T-helper 17 cell (primary cell): ENCODE results near the gene GLIS1. TPM values are rescaled to one million over a fixed set of nuclear protein-coding genes. Genes with fewer than 3 reads are reported as not detected.

ENCODE experiments used
- ATAC-seq: fragments of 150-1000 bp; cut with Tn5 transposase; 2 replicates; pipeline ENCODE4 v1.10.0; 2021; ENCODE audit warnings: mild to moderate bottlenecking, moderate library complexity
- DNase-seq, 3 donors: peaks; one replicate each; pipeline versions ENCODE4 v3.0.0 to v3.0.0-alpha.2; 2020 to 2021
- H3K9me3 ChIP-seq: one replicate; pipeline ENCODE4 v1.7.0; 2013; ENCODE audit warnings: low read length, mild to moderate bottlenecking; ENCODE audit not compliant: control insufficient read depth, poor library complexity, severe bottlenecking
- H3K27ac Mint-ChIP-seq: one replicate; pipeline ENCODE4 v1.8.0; 2022; ENCODE audit warnings: mild to moderate bottlenecking, moderate library complexity, mixed read lengths
- H3K27me3 Mint-ChIP-seq: one replicate; pipeline ENCODE4 v1.8.0; 2022; ENCODE audit warnings: mixed read lengths
- H3K36me3 Mint-ChIP-seq: one replicate; pipeline ENCODE4 v1.8.0; 2022; ENCODE audit warnings: low read depth, mixed read lengths
- H3K4me1 Mint-ChIP-seq: one replicate; pipeline ENCODE4 v1.8.0; 2022; ENCODE audit warnings: mild to moderate bottlenecking, mixed read lengths
- H3K4me3 Mint-ChIP-seq: one replicate; pipeline ENCODE4 v1.8.0; 2022; ENCODE audit warnings: mild to moderate bottlenecking, moderate library complexity, mixed read lengths
- total RNA-seq, 4 donors: library from RNA in 2 of 4; stranded (reverse) in 2 of 4; gene quantifications; one replicate each; pipeline ENCODE4 v1.2.3 and lab custom pipeline; 2022 to 2026

Gene GLIS1
- total RNA-seq, 2 donors from 2014 or later: not detected

DNA sequence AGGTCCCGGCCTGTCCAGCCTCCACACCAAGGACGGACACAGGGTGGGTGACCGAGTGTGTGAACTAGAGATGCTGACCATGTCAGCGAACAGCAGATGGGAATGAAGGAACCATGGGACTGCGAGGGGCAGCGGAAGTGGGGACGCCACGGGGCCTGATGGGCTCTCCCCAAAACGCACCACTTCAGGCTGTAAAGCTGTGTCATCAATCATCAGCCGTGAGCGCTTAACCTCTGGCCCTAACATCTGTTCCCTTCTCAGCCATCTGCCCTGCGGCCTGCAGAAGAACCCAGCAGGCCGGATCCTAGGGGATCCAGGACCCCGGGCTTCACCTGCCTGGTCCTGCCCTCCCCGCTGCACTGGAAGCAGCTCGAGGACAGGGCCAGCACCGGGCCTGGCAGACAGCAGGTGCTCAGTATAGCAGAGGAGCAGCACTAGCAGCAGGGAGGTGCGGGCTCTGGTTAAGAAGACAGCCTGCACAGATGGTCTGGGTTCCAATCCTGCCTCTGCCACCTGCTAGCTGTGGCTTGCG, 221.1 kb downstream of the GLIS1 start:
- Mint-ChIP-seq H3K27me3 (peaks cover 27% of the 10 kb centered on the region), H3K4me1 (no peaks in the 10 kb centered on the region)
- H3K9me3 ChIP-seq: no peaks in the 10 kb centered on the region

DNA sequence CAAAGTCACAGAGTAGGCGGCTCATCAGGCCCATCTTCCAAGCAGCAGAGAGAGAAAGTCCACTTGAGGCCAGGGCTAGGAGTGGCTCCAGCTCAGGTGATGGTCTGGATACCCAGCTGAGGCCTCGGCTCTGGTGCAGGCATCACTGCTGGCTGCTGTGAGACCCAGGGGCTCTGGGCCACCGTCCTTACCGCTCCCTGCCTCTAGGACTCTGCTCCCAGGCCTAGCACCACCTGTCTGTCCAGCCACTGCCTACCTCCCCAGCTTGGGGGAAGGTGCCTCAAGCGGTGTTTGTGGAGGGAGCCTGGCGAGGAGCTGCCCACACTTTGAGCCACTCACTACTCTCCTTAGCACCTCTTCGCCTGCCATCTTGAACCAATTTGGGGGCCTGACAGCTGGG, 221.9 kb downstream of the GLIS1 start:
- Mint-ChIP-seq H3K27me3 (peaks cover 27% of the 10 kb centered on the region), H3K36me3 (no peaks in the 10 kb centered on the region), H3K4me3 (no peak overlapping the region), H3K4me1 (no peaks in the 10 kb centered on the region), H3K27ac (no peak overlapping the region)
- ATAC-seq: no peak
- DNase-seq: no peak
- no peaks in the 10 kb centered on the region for H3K9me3 ChIP-seq

More for the DNA sequence above, 221.1 kb downstream of the GLIS1 start:
- Mint-ChIP-seq H3K27ac (no peak overlapping the region), H3K4me3 (no peak overlapping the region), H3K36me3 (no peaks in the 10 kb centered on the region)
- ATAC-seq (no peak), DNase-seq (no peak)

DNA sequence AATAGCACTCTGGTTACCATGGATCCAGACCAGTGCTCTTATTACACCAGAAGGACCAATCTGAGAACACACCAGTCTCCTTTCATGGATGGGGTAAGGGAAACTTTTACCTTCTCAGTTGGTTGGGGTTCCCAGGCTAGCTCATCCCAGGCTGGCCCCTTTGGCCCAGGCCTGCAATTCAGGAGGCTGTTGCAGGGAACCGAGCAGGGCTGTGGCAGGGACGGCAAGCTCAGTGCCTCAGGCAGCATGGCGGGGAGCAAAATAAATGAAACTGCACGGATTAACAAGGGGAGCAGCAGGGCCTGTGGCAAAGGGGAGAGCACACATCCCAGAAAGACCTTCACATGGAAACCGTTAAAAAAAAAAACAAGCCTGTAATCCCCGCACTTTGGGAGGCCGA, 222.8 kb downstream of the GLIS1 start:
- DNase-seq (no peak), ATAC-seq (no peak)
- no peaks in the 10 kb centered on the region for H3K36me3 Mint-ChIP-seq

DNA sequence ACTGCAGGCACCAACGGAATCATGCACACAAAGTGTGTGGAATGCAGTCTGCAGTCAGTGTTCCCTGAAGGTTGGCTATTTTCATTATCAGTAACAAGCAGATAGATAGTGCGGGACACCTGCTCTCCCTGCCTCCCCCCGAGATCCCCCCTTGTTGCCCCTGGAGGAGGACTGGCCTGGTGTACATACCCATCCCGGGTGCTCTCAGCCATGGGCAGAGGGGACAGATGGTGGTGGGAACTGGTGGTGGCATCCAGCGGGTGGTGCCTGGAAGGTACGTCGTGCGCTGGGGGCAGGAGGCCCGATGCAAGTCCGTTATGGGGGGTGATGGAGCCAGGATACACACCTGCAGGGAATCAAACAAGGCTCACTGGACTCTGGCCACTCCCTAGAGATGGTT, 224.5 kb downstream of the GLIS1 start:
- no peak for ATAC-seq
- Mint-ChIP-seq H3K4me1 (no peaks in the 10 kb centered on the region), H3K27ac (no peak overlapping the region), H3K4me3 (no peak overlapping the region), H3K36me3 (no peaks in the 10 kb centered on the region), H3K27me3 (peaks cover 15% of the 10 kb centered on the region)
- H3K9me3 ChIP-seq: no peaks in the 10 kb centered on the region
- DNase-seq: no peak

More for the DNA sequence above, 222.8 kb downstream of the GLIS1 start:
- H3K9me3 ChIP-seq: no peaks in the 10 kb centered on the region
- Mint-ChIP-seq H3K4me1 (no peaks in the 10 kb centered on the region), H3K4me3 (no peak overlapping the region), H3K27ac (no peak overlapping the region), H3K27me3 (peaks cover 19% of the 10 kb centered on the region)

DNA sequence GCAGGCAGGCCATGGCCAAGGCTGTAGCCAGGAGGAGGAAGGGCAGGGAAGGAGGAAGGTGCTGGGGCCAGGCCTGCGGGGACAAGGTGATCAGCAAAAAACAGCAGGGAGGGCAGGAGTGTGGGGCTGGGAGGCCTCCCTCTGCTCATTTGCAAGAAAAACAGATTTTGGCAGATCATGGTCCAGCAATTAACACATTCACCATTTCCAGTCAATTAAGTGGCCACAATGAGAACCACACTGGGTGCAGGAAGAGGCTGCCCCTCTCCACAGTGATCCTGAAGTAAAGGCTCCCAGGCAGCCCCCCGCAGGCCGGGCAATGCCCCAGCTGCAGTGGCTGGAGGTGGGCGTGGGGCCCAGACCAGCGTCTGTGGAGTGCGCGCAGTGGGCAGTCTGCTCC, 225.1 kb downstream of the GLIS1 start:
- Mint-ChIP-seq H3K36me3 (no peaks in the 10 kb centered on the region), H3K27me3 (peaks cover 15% of the 10 kb centered on the region), H3K4me1 (no peaks in the 10 kb centered on the region), H3K4me3 (no peak overlapping the region), H3K27ac (no peak overlapping the region)
- DNase-seq: no peak
- ATAC-seq: no peak
- H3K9me3 ChIP-seq: no peaks in the 10 kb centered on the region

DNA sequence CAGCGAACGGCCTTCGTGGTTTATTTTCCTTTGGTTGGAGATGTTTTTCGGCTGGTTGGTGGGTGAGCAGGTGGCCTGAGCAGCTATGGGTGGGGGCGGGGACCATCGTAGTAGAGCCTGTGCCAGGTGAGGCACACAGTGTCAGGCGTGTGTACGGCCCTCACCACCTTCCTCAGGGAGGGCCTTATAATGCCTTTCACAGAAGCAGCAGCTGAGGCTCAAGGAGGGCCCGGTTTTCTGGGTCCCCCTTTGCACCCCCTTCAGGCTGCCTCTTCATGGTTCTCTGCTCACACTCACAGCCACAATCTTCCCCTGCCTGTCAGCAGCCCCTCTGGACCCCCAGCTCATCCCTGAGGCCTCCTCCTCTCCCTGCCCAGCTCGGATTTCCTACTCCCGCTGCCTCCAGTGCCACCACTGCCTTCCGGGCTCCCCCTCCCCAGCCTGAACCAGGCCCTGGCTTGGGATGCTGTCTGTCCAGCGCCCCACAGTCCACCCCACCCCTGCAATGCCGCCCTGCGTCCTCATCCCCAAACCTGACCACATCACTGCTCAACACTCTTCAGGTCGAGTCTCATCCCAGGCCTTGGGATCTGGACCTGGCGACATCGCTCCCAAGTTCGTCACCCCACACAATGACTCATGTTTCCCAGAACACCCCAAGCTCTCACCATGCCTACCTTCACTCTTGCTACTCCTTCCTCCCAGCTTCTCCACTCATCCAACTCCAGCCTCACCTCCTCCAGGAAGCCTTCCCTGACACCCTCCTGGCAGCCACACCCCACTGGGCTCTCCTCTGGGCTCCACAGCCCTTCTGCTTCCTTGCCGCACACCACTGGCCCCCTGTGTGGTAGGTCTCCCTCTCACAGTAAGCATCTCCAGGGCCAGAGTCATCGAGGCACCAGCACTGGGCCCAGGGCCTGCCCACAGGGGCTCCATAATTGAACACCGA, 225.9 kb downstream of the GLIS1 start:
- no peaks in the 10 kb centered on the region for H3K36me3 Mint-ChIP-seq
- H3K27me3 Mint-ChIP-seq: peaks cover 15% of the 10 kb centered on the region
- H3K27ac Mint-ChIP-seq: no peak overlapping the region
- H3K9me3 ChIP-seq: no peaks in the 10 kb centered on the region
- no peak for DNase-seq
- H3K4me3 Mint-ChIP-seq: no peak overlapping the region
- H3K4me1 Mint-ChIP-seq: no peaks in the 10 kb centered on the region
- no peak for ATAC-seq

DNA sequence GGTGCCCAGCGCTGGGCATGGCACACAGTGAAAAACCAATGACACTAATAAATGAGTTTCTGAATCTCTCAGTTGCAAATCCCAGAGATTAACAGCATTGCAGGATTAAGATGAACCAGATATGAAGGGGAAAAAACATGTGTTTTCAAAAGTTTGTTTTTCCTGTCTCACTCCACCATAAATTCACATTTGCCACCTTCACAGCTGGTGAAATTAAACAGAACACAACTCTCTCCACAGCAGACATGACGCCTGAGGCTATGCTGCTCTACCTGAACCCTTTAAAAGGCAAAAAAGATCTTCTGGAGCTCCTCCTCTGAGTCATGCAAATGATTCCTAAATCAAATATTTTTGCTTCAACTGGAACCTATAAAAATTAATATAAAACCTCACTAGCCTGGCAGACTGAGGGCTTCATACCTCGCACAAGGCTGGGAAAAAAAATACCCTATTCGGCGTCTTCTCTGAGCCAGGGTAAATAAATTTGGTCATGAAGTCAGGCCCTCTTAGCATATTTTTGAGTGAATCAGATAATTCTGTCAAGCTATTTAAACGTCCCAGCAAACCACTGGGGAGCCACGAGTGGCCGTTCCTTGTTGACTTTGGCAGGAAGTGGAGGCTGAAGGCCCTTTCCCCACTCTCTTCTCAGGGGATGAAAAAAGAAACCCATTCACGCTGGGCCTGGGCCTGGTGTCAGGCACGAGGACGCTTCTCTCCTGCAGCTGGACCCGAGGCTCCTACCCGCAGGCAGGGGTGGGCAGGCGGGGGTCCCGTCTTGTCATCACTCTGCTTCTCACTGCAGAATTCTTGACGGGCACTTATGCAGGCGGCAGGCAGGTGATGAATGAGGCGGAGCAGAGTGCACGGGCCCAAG, 226.8 kb downstream of the GLIS1 start:
- H3K4me1 Mint-ChIP-seq: no peaks in the 10 kb centered on the region

DNA sequence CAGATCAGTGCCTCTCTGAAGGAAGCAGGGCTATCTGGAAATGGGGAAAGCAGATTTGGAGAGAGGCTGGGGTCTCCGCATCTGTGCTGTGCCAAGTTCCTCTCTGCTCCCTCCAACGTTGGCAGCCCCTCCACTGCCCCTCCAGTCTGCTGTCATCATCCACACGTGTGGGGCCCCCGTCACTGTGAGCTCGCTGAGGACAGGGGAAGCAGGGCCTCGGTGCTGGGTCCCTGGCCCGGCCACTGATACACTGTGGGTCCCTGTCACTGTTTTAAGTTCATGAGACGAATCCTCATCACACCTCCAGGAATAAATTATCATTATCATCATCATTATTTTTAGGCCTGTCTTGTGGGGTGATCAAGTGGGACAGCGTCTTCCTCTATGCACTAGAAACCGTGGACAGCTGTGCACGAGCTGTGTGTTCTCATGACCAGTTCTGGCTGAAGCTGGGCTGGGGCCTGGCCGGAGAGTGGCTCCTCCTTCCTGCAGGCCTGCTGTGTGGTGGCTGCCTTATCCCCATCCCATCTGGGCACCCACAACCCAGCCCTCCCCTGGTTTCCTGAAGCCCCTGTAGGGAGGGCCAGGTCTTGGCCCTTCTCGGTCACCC, 227.5 kb downstream of the GLIS1 start:
- H3K4me3 Mint-ChIP-seq: no peak overlapping the region
- no peaks in the 10 kb centered on the region for H3K36me3 Mint-ChIP-seq
- no peak overlapping the region for H3K27ac Mint-ChIP-seq
- DNase-seq (no peak), ATAC-seq (no peak)
- H3K4me1 Mint-ChIP-seq: no peaks in the 10 kb centered on the region
- H3K27me3 Mint-ChIP-seq: peaks cover 15% of the 10 kb centered on the region
- no peaks in the 10 kb centered on the region for H3K9me3 ChIP-seq

More for the DNA sequence above, 226.8 kb downstream of the GLIS1 start:
- no peaks in the 10 kb centered on the region for H3K9me3 ChIP-seq
- H3K36me3 Mint-ChIP-seq: no peaks in the 10 kb centered on the region
- no peak for ATAC-seq
- H3K27ac Mint-ChIP-seq: no peak overlapping the region
- no peak overlapping the region for H3K4me3 Mint-ChIP-seq
- peaks cover 15% of the 10 kb centered on the region for H3K27me3 Mint-ChIP-seq
- no peak for DNase-seq

DNA sequence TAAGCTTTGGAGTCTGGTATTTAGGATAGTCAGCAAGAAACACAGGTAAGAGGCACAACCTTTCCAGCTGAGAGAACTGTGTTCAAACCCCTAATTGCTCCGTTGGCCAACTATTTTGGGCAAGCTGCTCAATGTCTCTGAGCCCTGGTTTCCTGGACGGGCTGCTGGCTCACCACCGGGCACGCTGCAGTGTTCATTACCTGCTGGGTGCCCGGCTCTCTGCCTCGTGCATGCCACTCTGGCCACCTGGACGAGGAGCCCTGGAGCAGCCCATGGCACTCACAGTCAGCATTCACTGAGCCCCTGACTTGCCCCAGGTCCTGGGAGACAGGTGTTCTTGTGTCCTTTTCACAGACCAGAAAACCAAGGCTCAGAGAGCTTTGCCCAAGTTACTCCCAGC, 228.7 kb downstream of the GLIS1 start:
- no peaks in the 10 kb centered on the region for H3K36me3 Mint-ChIP-seq
- H3K27ac Mint-ChIP-seq: no peak overlapping the region
- no peaks in the 10 kb centered on the region for H3K9me3 ChIP-seq
- ATAC-seq (no peak), DNase-seq (no peak)
- H3K27me3 Mint-ChIP-seq: peaks cover 15% of the 10 kb centered on the region
- no peaks in the 10 kb centered on the region for H3K4me1 Mint-ChIP-seq
- no peak overlapping the region for H3K4me3 Mint-ChIP-seq

DNA sequence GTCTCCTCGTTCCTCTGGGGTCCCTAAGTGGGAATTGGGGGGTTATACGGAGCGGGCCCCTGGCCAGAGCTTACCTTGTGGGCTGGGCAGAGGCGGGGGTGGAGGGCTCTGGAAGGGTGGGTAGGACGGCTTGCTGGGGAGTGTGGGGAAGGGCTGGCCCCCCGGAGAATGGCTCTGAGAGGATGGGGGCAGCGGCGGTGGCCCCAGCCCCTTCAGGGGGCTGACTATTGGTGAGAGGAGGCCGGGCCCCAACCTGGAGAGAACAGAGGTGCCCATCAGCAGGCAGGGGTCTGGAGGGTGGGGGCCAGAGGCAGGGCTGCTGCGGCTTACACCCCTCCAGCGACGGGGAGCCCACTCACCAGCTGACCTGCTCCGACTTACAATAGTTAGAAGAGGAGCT, 229.2 kb downstream of the GLIS1 start:
- no peak for ATAC-seq
- no peaks in the 10 kb centered on the region for H3K36me3 Mint-ChIP-seq
- H3K9me3 ChIP-seq: no peaks in the 10 kb centered on the region
- peaks cover 13% of the 10 kb centered on the region for H3K27me3 Mint-ChIP-seq
- DNase-seq: no peak
- H3K4me3 Mint-ChIP-seq: no peak overlapping the region
- no peak overlapping the region for H3K27ac Mint-ChIP-seq
- H3K4me1 Mint-ChIP-seq: no peaks in the 10 kb centered on the region

DNA sequence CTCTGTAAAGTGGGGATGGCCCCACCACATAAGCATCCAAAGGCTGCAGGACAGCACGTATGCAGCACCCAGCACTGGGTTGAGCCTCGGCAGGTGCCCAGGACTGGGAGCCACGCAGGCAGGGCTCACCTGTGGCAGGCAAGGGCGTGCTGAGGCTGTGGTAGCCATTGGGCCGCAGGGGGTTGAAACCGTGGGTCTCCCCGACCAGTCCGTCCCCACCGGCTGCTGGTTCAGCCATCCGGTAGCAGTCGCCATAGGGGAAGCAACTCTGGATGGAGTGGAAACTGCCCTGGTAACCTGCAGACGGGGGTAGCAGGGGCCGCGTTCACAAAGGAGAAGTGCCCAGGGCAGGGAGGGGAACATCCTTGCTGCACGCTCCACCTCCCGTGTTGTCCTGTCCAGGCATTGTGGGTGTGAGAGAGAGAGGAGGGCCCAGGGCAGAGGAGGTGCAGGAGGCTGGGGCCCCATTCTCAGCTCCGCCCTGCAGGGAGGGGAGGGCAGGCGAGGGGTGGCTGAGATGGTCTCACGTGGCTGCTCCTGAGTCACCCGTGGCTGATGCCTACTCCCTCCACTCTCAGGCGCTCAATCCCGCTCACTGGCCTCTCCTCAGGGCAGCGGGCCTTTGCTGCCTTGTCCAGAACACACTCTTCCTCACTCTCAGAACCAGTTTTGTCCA, 229.8 kb downstream of the GLIS1 start:
- Mint-ChIP-seq H3K36me3 (no peaks in the 10 kb centered on the region), H3K27ac (no peak overlapping the region), H3K4me1 (no peaks in the 10 kb centered on the region), H3K27me3 (peaks cover 6% of the 10 kb centered on the region), H3K4me3 (no peak overlapping the region)
- DNase-seq (no peak), ATAC-seq (no peak)
- H3K9me3 ChIP-seq: no peaks in the 10 kb centered on the region

DNA sequence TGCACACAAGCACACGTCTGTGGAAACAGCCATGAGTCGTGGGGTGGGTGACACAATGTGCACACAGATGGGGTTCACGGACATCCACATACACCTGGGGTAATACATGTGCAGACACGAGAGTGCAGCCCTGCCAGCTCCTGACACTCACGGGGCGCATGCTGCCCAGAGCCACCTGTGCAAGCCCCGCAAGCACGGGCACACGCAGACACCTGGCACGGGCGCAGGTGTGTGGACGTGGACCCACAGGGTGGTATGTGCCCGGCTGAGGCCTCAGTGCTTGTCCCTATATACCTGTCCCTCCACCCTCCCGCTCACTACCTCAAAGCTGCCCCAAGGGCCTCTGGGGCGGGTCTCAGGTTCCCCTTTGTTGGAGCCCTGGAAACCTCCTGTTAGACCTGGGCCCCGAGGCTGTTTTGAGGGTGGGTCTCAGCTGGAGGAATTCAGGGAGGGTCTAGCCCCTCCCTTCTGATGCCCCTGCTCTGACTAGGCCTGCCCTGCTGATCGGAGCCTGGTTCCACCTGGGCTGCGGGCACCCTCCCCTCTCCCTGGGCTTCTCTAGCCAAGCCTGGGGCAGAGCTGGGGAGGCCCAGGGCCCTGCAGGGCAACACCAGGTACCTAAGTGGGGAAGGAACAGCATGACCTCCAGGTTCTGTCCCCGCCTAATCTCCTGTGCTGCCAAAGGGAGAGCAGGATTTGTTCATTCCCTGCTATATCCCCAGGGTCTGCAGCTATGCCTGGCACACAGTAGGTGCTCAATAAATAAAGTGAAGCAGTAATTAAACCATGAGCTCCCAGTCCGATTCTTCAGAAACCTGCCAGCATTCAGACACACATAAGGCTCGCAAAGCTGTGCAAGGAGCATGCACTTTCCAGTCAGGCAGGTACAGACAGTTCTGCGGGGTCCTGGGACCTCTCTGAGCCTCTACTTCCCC, 230.6 kb downstream of the GLIS1 start:
- Mint-ChIP-seq H3K27ac (no peak overlapping the region), H3K4me1 (peaks cover 2% of the 10 kb centered on the region)

More for the DNA sequence above, 230.6 kb downstream of the GLIS1 start:
- Mint-ChIP-seq H3K4me3 (no peak overlapping the region), H3K27me3 (peaks cover 4% of the 10 kb centered on the region), H3K36me3 (no peaks in the 10 kb centered on the region)
- H3K9me3 ChIP-seq: no peaks in the 10 kb centered on the region
- ATAC-seq (no peak), DNase-seq (no peak)
